Erythroblast (primary cell): ENCODE measurements around the gene HASPIN.

Experiments used
- GATA1 ChIP-seq: IDR thresholded peaks from 2 replicates; pipeline ENCODE4 v1.6.1; 2011; ENCODE audit warnings: low read depth, mild to moderate bottlenecking, control low read depth, low read length, moderate library complexity
- POLR2A ChIP-seq: IDR thresholded peaks from 2 replicates; pipeline ENCODE4 v1.6.1; 2011; ENCODE audit warnings: mild to moderate bottlenecking, low read length

DNA sequence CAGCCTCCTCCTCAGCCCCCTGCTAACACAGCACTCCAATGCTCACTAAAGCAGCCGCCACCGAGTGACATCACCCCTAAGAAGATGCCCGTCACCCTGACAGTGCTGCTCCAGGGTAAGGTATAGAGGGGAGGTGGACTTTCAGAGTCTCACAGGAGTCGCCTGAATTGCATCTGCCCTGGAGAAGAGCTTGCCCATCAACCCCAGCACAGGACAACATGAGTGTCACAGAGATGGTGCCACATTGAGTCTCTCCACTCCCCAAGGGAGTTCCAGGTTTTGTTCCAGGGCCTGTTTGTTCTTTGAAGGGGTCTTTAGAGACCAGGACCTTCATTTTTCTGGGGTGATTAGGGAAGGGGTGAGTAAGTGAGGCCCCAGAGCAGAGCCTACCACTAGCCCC, 25.6 kb upstream of the HASPIN start:
- TF ChIP-seq POLR2A (no peak), GATA1 (no peak)
